ENCODE data around the gene HM13.

DNA sequence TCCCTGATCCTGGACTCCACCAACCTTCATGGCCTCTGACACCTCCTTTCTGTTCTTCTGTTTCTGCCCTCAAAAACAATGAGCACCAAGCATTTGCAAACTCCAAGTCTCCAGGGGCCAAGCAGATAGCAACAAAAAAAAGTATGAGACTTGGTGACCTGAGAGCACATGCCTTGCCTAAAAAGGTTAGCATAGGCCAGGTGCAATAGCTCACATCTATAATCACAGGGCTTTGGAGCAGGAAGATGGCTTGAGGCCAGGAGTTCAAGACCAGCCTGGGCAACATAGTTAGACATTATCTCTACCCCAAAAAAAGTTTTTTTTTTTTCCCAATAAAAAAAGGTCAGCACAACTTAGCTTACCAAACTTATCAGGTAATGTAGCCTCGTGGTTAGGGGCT is 13.7 kb upstream of the HM13 start:
- no peak for TF ChIP-seq POLR2AphosphoS5 (IDR thresholded peaks at IDR 0.05; ENCODE audit: low read depth, low read length)
- TF ChIP-seq TAF1 (IDR thresholded peaks at IDR 0.05; ENCODE audit: low read depth, low read length) = no peak
- TF ChIP-seq POLR2A (IDR thresholded peaks at IDR 0.05; ENCODE audit: low read depth, low read length) = no peak

All from GM12891 (cell line).